Esophagus (tissue), 2 donors: ENCODE results near the gene UTP25. TPM values are rescaled to one million over a fixed set of nuclear protein-coding genes. Genes with fewer than 3 reads are reported as not detected.
"Not testable (repeated sequence)": the region's sequence is repeated elsewhere in the genome, so short reads cannot be mapped to it uniquely, and the experiment has no call there.

Experiments
- H3K27ac ChIP-seq, 2 donors: one replicate each; pipeline ENCODE4 v1.5.1; 2013; ENCODE audit warnings: low read depth in 2 of 2, mild to moderate bottlenecking in 2 of 2, inconsistent platforms in 1 of 2, low read length in 1 of 2, moderate library complexity in 1 of 2
- H3K27me3 ChIP-seq, 2 donors: one replicate each; pipeline ENCODE4 v1.6.1; 2013; ENCODE audit warnings: low read length in 2 of 2, control low read depth in 1 of 2, mild to moderate bottlenecking in 1 of 2; ENCODE audit not compliant: insufficient read depth in 2 of 2, control insufficient read depth in 1 of 2
- H3K36me3 ChIP-seq, 2 donors: one replicate each; pipeline ENCODE4 v1.6.1; 2013; ENCODE audit warnings: low read length in 1 of 2; ENCODE audit not compliant: control insufficient read depth in 2 of 2, insufficient read depth in 2 of 2
- H3K4me1 ChIP-seq, 2 donors: one replicate each; pipeline ENCODE4 v1.6.1; 2013; ENCODE audit warnings: low read length in 1 of 2; ENCODE audit not compliant: control insufficient read depth in 2 of 2, insufficient read depth in 2 of 2
- H3K4me3 ChIP-seq, 2 donors: one replicate each; pipeline ENCODE4 v1.5.1; 2013; ENCODE audit warnings: low read length in 2 of 2, mild to moderate bottlenecking in 2 of 2, low read depth in 1 of 2, moderate library complexity in 1 of 2
- H3K9me3 ChIP-seq, 2 donors: one replicate each; pipeline ENCODE4 v1.6.1; 2013; ENCODE audit warnings: mild to moderate bottlenecking in 2 of 2, low read depth in 1 of 2, low read length in 1 of 2, moderate library complexity in 1 of 2; ENCODE audit not compliant: control insufficient read depth in 2 of 2, insufficient read depth in 1 of 2
- WGBS, 2 donors: extraction: QIAGEN DNeasy Blood & Tissue Kit; methylation state at CpG; one replicate each; pipeline ENCODE4 v1.1.7; 2013; 5-methylcytosine and 5-hydroxymethylcytosine counted together
- polyA plus RNA-seq, 2 donors: library from polyadenylated mRNA; stranded (reverse); fragments of 200-250 nt; gene quantifications; one replicate each; pipeline ENCODE4 v1.2.3, GENCODE V29; 2013
- donor health status: healthy with polysubstance abuse.
- donor health status: Bipolar disorder and iron deficiency.

Gene UTP25
- polyA plus RNA-seq, 2 donors = 1.3 to 2.4 TPM

GRCh38 chr1:209885403-209886218, 57.8 kb downstream of the UTP25 start:
- H3K27ac ChIP-seq = no peak overlapping the region

GRCh38 chr1:209886219-209886536, 58.4 kb downstream of the UTP25 start:
- Histone ChIP-seq H3K27ac (no peak overlapping the region), H3K4me3 (no peak overlapping the region), H3K27me3 (no peaks in the 10 kb centered on the region), H3K9me3 (peaks cover 0 to 3% of the 10 kb centered on the region in 2 donors), H3K4me1 (no peaks in the 10 kb centered on the region), H3K36me3 (no peaks in the 10 kb centered on the region)
- 16 to 23% methylated on average over 1 of the region's 1 CpG for WGBS, 2 donors

More at GRCh38 chr1:209885403-209886218, 57.8 kb downstream of the UTP25 start:
- Histone ChIP-seq H3K36me3 (no peaks in the 10 kb centered on the region), H3K4me3 (no peak overlapping the region), H3K9me3 (peaks cover 0 to 3% of the 10 kb centered on the region in 2 donors), H3K4me1 (no peaks in the 10 kb centered on the region), H3K27me3 (no peaks in the 10 kb centered on the region)
- 88 to 91% methylated on average over 7 of the region's 7 CpGs for WGBS, 2 donors

- H3K36me3 ChIP-seq, H3K4me3 ChIP-seq, H3K4me1 ChIP-seq, H3K27ac ChIP-seq, H3K27me3 ChIP-seq, H3K9me3 ChIP-seq: not testable (repeated sequence)
- WGBS, 2 donors = 86 to 88% methylated on average over 28 to 31 of the region's 31 CpGs
Observed at GRCh38 chr1:209888291-209889076, 60.7 kb downstream of the UTP25 start.

GRCh38 chr1:209889077-209889418, 61.3 kb downstream of the UTP25 start:
- Histone ChIP-seq H3K9me3 (peaks cover 3% of the 10 kb centered on the region in 2 donors), H3K27ac (no peak overlapping the region), H3K36me3 (no peaks in the 10 kb centered on the region), H3K27me3 (no peaks in the 10 kb centered on the region), H3K4me1 (no peaks in the 10 kb centered on the region), H3K4me3 (no peak overlapping the region)
- 92% methylated on average over 23 to 35 of the region's 35 CpGs for WGBS, 2 donors

GRCh38 chr1:209890641-209891330, 63.0 kb downstream of the UTP25 start:
- Histone ChIP-seq H3K36me3 (no peaks in the 10 kb centered on the region), H3K4me1 (no peaks in the 10 kb centered on the region), H3K4me3 (no peak overlapping the region), H3K27ac (no peak overlapping the region), H3K9me3 (peaks cover 3% of the 10 kb centered on the region in 2 donors), H3K27me3 (no peaks in the 10 kb centered on the region)
- 60 to 61% methylated on average over 3 of the region's 3 CpGs for WGBS, 2 donors

- peaks cover 3% of the 10 kb centered on the region in 2 donors for H3K9me3 ChIP-seq
- WGBS, 2 donors = 84 to 92% methylated on average over 6 of the region's 6 CpGs
- no peak overlapping the region for H3K27ac ChIP-seq
- no peaks in the 10 kb centered on the region for H3K4me1 ChIP-seq
- no peaks in the 10 kb centered on the region for H3K27me3 ChIP-seq
- no peaks in the 10 kb centered on the region for H3K36me3 ChIP-seq
- H3K4me3 ChIP-seq = no peak overlapping the region
Observed at GRCh38 chr1:209893751-209894150, 66.0 kb downstream of the UTP25 start.

GRCh38 chr1:209895709-209896108, 67.9 kb downstream of the UTP25 start:
- H3K4me1 ChIP-seq = no peaks in the 10 kb centered on the region
- H3K27me3 ChIP-seq = no peaks in the 10 kb centered on the region
- H3K36me3 ChIP-seq = no peaks in the 10 kb centered on the region
- H3K27ac ChIP-seq = no peak overlapping the region
- no peak overlapping the region for H3K4me3 ChIP-seq
- peaks cover 0 to 3% of the 10 kb centered on the region in 2 donors for H3K9me3 ChIP-seq
- WGBS, 2 donors = 47 to 49% methylated on average over 4 of the region's 4 CpGs

- no peak overlapping the region for H3K4me3 ChIP-seq
- WGBS, 2 donors = 86% methylated on average over 4 of the region's 4 CpGs
Observed at GRCh38 chr1:209896346-209896745, 68.6 kb downstream of the UTP25 start.

GRCh38 chr1:209898271-209898670, 70.5 kb downstream of the UTP25 start:
- H3K4me3 ChIP-seq, H3K4me1 ChIP-seq, H3K27me3 ChIP-seq, H3K9me3 ChIP-seq, H3K27ac ChIP-seq, H3K36me3 ChIP-seq: not testable (repeated sequence)
- 80 to 81% methylated on average over 6 of the region's 6 CpGs for WGBS, 2 donors

More at GRCh38 chr1:209896346-209896745, 68.6 kb downstream of the UTP25 start:
- no peak overlapping the region for H3K27ac ChIP-seq
- H3K4me1 ChIP-seq = no peaks in the 10 kb centered on the region
- H3K9me3 ChIP-seq = peaks cover 0 to 3% of the 10 kb centered on the region in 2 donors
- H3K36me3 ChIP-seq = no peaks in the 10 kb centered on the region
- H3K27me3 ChIP-seq = no peaks in the 10 kb centered on the region
